Measurements from ENCODE around the gene MIPOL1. TPM values are rescaled to one million over a fixed set of nuclear protein-coding genes. Genes with fewer than 3 reads are reported as not detected.

The MIPOL1 gene
- total and polyA plus RNA-seq, 9 of the 15 experiments (the other 6 are each of a cell fraction or from before 2014, with no cell fraction given) = 6.7 to 21.9 (median 12.4) TPM

DNA sequence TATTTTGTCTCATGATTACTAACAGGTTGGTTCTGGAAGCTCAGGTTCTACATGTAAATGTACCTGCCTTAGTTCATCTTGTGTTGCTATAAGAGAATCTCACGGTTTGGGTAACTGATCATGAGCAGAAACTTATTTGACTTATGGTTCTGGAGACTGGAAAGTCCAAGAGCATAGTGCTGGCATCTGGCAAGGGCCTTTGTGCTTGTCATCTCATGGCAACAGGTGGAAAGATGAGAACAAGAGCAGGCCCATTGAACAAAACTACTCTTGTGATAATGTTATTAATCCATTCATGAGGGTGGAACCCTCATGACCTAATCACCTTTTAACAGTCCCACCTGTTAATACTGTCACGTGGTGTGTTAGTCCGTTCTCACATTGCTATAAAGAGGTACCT, 23.3 kb downstream of the MIPOL1 start:
- ChIA-PET POLR2A (no interaction called here), CTCF (ENCODE audit: low intra/inter-chr PET ratio) (no interaction called here)
- Histone ChIP-seq H3K4me1 (replicated peaks in 1 of 2; ENCODE audit: control insufficient read depth in 2 of 2, insufficient read depth in 2 of 2, low read length in 2 of 2) (no peaks in the 10 kb centered on the region), H3K9me1 (ENCODE audit: control insufficient read depth, insufficient read depth, low read length) (no peaks in the 10 kb centered on the region), H3K9ac (ENCODE audit: insufficient read depth in 1 of 2, low read depth in 2 of 2, low read length in 2 of 2) (no peak overlapping the region), H2AFZ (ENCODE audit: low read depth, low read length) (no peak overlapping the region), H3K79me2 (ENCODE audit: control insufficient read depth, insufficient read depth, low read length) (no peaks in the 10 kb centered on the region), H3K4me3 (no peak overlapping the region), H3K9me3 (replicated peaks; ENCODE audit: control insufficient read depth, insufficient read depth, low read depth, low read length) (peaks cover 10% of the 10 kb centered on the region), H3K27me3 (ENCODE audit: control insufficient read depth in 2 of 2, insufficient read depth in 2 of 2, low read length in 2 of 2) (no peaks in the 10 kb centered on the region), H3K36me3 (ENCODE audit: control insufficient read depth, insufficient read depth, low read length) (no peaks in the 10 kb centered on the region), H3K27ac (ENCODE audit: extremely low read depth, low read depth, low read length) (no peak overlapping the region), H3K4me2 (ENCODE audit: insufficient read depth, low read length) (no peak overlapping the region), H4K20me1 (replicated peaks; ENCODE audit: control insufficient read depth, insufficient read depth, low read length) (no peaks in the 10 kb centered on the region)
- TF ChIP-seq MAFK (IDR thresholded peaks at IDR 0.05; ENCODE audit: low read length) (no peak), ZNF444 (CRISPR knock-in tag; IDR thresholded peaks at IDR 0.05) (no peak), HMBOX1 (IDR thresholded peaks at IDR 0.05) (no peak), COPS2 (conservative IDR thresholded peaks at IDR 0.05) (no peak), RUNX1 (IDR thresholded peaks at IDR 0.05; ENCODE audit: low read depth) (no peak), POLR2A (conservative IDR thresholded peaks at IDR 0.05) (no peak), MAZ (CRISPR knock-in tag; conservative IDR thresholded peaks at IDR 0.05 in 1 of 2, IDR thresholded peaks at IDR 0.05 in 1 of 2) (no peak), SMC3 (conservative IDR thresholded peaks at IDR 0.05; ENCODE audit: insufficient read depth, low read depth, low read length) (no peak), NR4A1 (CRISPR knock-in tag; IDR thresholded peaks at IDR 0.05) (no peak), NR4A1 (tag; IDR thresholded peaks at IDR 0.05) (no peak), ZNF77 (CRISPR knock-in tag; IDR thresholded peaks at IDR 0.05) (no peak)
- TF ChIP-seq, protein P1, sequence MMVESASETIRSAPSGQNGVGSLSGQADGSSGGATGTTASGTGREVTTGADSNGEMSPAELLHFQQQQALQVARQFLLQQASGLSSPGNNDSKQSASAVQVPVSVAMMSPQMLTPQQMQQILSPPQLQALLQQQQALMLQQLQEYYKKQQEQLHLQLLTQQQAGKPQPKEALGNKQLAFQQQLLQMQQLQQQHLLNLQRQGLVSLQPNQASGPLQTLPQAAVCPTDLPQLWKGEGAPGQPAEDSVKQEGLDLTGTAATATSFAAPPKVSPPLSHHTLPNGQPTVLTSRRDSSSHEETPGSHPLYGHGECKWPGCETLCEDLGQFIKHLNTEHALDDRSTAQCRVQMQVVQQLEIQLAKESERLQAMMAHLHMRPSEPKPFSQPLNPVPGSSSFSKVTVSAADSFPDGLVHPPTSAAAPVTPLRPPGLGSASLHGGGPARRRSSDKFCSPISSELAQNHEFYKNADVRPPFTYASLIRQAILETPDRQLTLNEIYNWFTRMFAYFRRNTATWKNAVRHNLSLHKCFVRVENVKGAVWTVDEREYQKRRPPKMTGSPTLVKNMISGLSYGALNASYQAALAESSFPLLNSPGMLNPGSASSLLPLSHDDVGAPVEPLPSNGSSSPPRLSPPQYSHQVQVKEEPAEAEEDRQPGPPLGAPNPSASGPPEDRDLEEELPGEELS (CRISPR knock-in tag; IDR thresholded peaks at IDR 0.05; ENCODE audit: borderline replicate concordance) = no peak
- TF ChIP-seq, protein P2, sequence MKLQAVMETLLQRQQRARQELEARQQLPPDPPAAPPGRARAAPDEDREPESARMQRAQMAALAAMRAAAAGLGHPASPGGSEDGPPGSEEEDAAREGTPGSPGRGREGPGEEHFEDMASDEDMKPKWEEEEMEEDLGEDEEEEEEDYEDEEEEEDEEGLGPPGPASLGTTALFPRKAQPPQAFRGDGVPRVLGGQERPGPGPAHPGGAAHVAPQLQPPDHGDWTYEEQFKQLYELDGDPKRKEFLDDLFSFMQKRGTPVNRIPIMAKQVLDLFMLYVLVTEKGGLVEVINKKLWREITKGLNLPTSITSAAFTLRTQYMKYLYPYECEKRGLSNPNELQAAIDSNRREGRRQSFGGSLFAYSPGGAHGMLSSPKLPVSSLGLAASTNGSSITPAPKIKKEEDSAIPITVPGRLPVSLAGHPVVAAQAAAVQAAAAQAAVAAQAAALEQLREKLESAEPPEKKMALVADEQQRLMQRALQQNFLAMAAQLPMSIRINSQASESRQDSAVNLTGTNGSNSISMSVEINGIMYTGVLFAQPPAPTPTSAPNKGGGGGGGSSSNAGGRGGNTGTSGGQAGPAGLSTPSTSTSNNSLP (IDR thresholded peaks at IDR 0.05; ENCODE audit: borderline replicate concordance, low read depth, low read length) = no peak
- no TSS peak for BruUV-seq (replicated peaks)
- intact Hi-C loops (cut with micrococcal nuclease) (no loop called here), in situ Hi-C loops (cut with MboI) (no loop called here)
- no peak for DNase-seq (ENCODE audit: extremely low read depth in 1 of 4, low spot score in 3 of 4)
- no peak for ATAC-seq
- WGBS (ENCODE audit: insufficient coverage, low coverage, missing lambda C conversion rate) = 68% methylated on average over 3 of the region's 3 CpGs
- no peak for FAIRE-seq

Data from K562 (cell line).